GM21825 (cell line): ENCODE measurements around the gene RAB2B.

ENCODE experiments used
- ATAC-seq: cut with Tn5 transposase; IDR thresholded peaks from one replicate; pipeline ENCODE4 v1.9.1; 2021; ENCODE audit warnings: mild to moderate bottlenecking, moderate library complexity; ENCODE audit not compliant: unreplicated experiment

Gene RAB2B

DNA sequence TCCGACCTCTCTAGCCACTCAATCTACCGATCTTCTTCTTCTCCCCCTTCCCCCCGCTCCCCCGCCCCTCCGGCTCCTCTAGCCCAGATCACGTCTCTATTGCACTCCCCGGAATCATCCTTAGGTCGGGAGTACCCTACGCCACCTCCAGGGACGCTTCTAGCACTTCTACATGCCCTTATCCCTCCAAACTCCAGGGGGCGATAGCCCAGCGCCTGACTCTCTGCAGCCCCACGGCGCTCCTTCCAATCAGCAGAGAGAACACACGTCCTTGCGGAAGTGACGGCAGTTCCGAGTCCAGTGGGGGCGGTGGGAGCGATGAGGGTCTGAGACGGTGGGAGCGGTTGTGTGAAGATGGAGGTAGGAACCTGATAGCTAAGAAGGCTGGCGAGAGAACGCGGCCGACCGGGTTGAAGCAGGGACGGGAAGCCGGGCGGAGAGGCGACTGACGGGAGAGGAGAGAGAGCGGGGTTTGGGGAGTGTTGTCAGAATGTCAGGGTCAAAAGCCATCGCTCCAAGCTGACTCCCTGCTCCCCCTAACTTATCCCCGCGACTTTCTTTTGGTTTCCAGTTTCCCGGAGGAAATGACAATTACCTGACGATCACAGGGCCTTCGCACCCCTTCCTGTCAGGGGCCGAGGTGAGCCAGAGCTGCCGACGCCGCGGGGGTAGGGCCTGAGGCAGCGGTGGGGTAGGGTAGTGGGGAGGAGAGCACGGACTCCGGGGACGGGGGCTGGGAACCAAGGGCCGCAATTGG, at the start of gene RAB2B, which contains the start of gene TOX4:
Gene RAB2B, minus strand, starts transcription at position 35 of the 757 bp plus-strand sequence. CDS start 87 bp downstream, outside the sequence.
Gene TOX4, plus strand, starts transcription at position 271 of the 757 bp plus-strand sequence. Its CDS starts 84 bp downstream, at position 355.
- peak; percentile 99 for ATAC-seq

DNA sequence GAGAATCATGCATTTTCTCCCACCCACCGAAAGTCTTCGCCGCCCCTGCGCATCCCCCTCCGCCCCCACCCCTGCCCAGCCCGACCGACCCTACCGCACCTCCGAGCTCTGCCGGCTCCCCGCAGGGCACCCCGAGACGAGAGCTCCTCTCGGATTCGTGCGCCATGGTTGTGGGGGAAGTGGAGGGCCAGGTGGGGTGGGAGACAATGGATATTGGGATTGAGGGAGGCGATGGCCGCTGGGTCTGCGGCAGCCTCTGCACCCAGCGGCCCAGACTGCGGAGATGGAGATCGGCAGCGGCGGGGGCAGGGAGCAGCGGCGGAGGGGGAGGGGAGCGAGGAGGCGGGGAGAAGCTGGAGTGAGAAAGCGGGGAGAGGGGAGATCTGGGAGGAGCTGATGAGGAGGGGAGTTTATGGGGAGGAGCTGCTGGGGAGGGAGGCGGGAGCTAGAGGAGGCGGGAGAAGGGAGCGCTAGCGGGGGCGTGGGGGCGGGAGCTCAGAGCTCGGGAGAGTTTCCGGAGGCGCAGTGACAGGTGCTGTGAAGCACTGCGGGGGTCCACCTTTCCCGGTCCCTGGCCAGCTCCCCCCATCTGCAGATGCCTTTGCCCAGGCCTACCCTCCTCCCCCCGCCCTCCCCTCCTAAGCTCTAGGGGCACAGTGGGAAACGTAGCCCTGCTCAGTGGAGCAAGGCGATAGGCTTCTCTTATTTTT, 49.4 kb upstream of the RAB2B start, which contains the start of gene SALL2:
Gene SALL2, minus strand, starts transcription at position 385 of the 710 bp plus-strand sequence. Its CDS starts 219 bp downstream, at position 166.
- ATAC-seq = peak; percentile 68

DNA sequence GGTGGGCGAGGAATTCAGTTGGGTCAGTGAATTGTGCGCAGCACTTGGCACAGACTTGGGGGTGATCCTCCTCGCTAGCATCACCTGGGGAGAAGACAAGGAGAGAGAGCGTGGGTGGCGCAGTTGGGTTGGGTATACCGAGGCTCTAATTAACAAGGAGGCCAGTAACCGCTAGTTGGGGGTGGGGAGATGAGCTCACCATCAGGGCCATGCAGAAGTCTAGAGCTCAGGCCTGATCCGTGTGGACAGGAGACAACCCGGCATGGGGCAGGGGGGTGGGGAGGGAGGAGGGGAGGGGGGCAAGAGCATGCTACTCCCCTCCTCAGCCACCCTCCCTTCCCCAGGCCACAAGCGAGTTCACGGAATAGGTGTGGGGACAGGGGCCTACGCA, 48.8 kb upstream of the RAB2B start:
- ATAC-seq = no peak

DNA sequence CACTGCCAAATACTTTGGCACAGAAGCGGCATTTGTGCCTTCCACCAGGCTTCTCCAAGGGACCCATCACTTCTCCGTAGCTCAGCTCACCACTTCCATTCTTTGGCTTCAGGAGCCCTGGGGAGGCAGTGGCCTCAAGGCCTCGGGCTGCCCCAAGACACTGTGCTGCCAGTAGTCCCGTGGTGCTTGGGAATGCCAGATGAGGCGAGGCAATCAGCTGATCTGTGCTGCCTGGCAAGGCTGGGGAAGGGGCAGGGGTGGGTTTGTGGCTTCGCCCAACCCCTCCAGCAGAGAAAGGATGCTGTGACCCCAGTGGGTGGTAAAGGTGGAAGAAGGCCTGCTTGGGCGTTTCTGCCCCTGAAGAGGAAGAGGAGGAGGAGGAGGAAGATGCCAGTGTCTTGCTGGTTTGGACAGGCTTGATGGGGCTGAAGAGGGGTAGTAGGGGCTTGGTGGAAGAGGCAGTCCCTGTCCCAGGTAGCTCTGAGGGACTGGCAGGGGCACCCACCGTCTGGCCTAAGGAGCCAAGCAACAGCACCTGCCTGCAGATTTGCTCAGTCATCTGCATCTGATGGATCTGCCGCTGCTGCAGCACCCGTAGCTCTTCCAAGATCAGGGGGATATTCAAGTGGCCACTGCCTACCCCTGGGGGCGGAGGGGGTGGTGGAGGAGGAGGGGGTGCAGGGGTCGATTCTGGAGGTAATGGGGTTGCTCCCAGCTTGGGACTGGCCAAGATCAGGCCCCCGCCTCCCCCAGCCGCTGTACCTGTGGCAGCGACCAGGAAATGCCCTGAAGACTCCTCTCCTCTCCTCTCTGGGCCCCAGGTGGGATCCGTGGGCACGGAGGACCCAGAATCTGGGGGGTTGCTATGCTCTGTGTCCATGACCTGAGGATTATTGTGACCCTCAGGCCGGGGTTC, 48.1 kb upstream of the RAB2B start:
- no peak for ATAC-seq

DNA sequence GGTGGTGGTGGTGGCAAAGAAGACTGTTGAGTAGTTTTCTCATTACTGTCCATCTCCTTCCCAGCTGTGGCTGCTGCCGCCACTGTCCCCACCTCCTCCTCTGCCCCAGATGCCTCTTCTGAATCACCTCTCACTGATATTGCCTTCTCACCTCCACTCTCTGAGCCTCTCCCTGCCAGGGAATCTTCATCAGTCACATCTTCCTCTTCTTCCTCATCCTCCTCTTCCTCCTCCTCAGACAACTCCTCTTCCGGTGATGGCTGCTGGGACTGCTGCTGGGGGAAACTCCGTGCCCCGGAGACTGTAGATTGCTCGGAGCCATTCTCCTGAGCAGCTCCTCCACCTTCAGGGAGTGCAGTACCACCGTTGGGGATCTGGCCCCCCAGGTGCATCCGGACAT, 46.4 kb upstream of the RAB2B start:
- no peak for ATAC-seq

DNA sequence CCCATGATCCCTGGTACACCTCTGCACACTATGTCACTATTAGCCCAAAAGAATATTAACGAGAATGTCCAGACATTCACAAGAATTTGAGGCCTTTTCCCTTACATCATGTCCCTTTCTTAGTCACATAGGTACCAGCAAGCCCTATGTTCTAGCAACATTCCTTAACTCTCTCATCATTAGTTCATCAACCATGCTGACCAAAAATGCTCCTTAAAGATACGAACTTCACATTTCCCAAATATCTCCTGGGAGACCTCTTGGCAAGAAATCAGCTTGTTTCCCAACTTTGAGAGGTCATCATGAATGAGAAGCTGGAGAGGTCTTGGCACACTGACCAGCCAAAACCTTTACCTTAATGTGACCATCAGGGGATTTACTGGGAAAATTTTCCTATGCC, 44.7 kb upstream of the RAB2B start:
- no peak for ATAC-seq

DNA sequence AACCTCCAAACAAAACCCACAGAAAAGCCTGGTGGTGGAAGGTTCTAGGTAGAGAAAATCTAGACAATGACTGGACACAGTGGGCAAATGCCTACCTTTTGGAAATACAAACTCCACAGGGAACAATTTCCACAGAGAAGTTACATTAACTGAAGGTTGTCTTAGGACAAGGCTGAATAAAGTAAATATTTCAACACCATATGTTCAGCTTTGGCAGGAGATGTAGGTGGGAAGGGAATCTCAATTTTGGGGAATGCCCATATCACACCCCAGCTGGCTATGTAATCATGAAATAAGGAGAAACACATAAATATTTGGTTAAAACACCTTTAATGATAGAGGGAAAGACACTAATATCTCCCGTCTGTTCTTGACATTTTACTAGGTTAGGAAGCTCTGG, 44.0 kb upstream of the RAB2B start:
- ATAC-seq = no peak

DNA sequence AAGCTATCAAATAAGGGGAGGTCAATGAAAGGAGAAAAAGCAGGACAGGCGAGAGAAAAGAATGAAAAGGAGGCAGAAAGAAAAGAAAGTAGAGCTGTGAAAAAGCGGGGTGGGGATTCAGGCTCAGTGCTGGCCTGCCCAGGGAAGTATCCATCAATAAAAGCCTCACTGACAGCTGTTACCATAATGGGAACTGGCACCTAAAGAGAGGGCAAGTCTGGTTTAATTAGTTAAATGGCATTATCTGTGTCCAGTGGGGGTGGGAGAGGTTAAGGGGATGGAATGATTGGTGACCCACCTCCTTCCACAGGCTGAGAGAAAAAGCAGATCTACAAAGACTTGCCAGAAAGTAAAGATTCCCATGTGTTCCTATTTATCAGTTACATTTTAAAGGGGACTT, 42.0 kb upstream of the RAB2B start:
- ATAC-seq = no peak

DNA sequence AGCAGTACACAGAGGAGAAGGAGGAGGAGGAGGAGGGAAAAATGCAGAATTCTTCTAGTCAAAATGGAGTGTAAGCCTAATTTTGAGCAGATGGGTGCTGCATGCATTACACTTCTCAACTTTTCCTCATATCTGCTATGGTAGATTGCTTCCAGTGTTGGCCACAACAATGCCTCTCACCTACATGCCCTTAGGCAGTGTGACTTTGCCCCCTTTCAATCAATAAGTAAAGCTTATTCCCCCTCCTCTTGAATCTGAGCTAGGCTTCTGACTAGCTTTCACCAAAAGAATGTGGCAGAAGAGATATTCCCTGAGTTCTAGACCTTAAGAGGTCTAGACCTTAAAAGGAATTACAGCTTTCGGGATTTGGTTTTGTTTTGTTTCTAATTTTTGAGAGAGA, 37.6 kb upstream of the RAB2B start:
- ATAC-seq = no peak

DNA sequence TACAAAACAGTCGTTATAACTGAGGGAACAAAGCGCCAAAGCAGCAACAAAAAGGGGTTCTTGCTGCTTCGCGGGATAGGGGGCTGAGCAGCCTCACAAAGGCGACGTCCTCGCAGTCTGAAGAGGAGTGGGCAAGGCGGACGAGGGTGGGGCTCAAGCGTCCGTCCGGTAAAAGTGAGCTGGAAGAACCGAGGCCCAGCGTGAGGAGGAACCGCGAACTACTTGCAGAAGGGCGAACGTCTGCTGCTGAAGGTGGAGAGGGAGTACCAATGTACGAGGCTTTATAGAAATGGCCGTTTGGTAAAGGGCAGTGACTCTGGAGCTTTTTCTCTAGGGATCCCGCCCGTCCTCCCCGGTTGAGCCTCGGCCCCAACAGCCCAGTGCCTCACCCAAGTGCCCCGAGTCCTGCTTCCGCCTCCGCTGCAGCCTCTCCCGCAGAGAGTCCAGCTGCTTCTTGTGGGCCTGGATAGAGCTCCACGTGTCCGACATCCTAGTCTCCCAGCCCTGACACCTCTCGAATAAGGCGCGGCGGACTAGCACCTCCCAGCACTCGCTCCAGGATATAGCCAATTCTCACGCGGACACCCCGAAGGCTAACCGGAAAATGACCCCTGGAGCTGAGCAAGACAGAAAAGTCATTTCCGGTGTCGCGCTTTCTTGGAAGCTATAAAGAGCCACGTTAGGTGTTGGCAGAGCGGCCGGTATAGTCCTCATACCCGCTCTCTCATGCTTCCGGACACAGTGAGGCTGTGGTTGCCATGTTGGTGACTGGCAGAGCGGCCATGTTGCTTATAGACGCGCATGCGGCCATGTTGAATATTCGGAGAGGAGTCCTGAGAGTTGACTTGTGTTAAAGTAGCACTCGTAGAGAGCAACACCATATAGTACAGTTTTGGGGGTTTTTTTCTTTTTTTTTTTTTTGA, 34.2 kb upstream of the RAB2B start, which contains the start of gene METTL3:
Gene METTL3, minus strand, starts transcription at position 606 of the 923 bp plus-strand sequence. Its CDS starts 117 bp downstream, at position 489.
- peak; percentile 97 for ATAC-seq

DNA sequence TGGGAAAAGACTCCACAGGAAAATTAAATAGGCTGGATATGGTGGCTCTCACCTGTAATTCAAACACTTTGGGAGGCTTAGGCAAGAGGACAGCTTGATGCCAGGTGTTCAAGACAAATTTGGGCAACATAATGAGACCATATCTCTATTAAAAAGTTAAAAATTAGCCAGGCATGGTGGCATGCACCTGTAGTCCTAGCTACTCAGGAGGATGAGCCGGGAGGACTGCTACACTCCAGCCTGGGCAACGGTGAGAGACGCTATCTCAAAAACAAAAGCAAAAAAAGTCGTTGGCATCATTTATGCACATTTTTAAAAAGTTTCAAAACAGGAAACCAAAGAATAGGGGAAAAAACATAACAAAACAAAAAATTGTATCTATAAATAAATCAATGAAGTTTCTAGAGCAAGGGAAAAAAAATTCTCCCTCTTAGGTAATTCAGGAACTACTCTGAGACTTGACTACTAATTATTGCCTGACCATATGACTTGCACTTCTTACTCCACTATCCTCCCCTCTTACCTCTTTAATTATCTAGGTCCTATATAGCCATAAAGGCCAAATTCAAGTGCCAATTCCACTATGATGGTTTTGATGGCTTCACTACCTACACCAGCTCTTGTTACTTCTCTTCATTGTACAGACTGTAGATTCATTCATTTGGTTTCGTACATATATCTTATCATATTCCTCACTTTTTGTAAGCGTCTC, 32.8 kb upstream of the RAB2B start:
- ATAC-seq = no peak

DNA sequence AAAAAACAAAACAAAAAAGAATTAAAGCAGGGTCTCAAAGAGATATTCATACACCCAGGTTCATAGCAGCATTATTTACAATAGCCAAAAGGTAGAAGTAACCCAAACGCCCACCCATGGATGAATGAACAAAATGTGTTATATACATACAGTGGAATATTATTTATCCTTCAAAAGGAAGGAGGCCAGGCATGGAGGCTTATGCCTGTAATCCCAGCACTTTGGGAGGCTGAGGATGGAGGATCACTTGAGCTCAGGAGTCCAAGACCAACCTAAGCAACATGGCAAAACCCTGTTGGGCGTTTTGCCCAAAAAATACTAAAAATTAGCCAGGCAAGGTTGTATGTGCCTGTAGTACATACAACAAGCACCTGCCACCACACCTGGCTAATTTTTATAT, 29.8 kb upstream of the RAB2B start:
- no peak for ATAC-seq

DNA sequence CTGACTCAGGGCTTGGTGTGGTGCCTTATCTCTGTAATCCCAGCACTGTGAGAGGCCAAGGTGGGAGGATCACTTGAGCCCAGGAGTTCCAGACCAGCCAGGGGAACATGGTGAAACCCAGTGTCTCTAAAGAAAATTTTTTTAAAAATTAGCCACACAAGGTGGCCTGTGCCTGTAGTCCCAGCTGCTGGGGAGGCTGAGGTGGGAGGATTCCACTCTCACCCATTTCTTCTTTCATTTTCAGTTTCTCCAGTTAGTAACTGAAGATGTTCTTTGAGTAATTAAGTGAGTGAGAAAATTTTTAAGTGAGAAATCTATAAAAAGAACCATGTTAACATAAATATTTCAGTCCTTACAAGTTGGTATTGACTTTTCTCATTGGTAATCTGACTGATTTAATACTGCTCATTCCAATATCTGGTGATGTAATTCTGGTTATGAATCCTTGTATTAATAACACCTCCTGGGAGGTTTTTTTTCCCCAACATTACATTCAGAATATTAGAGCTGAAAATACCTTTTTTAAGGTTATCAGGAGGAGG, 28.3 kb upstream of the RAB2B start:
- peak; percentile 67 for ATAC-seq

DNA sequence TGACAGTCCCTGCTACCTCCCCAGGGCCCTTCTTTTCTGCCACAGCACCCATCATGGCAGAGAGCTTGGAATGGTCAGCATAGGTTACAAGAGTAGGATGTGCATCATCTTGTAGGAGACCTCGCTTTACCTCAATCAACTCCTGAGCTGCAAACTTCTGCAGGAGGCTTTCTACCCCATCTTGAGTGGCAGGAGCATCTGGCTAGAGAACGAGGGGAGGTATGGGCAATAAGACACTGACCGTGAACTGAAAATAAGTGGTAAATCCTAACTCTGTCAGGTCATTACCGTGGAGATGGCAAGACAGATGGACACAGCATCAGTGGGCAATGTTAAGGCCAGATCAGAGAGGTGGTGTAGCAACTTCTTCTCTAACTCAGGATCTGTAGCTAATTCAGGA, 26.6 kb upstream of the RAB2B start:
- ATAC-seq = no peak

DNA sequence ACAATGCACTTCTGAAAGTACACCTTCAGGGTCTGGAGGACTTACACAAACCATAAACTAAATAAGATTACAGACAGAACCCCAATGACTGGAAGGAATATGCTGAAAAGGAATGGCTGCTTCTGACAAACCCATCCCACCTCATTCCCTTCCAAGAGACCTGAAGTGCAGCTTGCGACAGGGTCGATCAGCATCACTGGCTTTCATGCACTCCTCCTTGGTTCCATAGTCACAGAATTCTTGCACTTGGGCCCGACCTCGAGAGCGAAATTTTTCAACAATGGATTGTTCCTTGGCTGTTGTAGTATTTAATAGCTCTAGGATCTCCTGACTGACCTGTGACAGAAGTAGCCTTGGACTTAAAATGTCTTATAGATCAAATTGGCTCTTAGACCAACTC, 24.8 kb upstream of the RAB2B start:
- no peak for ATAC-seq

DNA sequence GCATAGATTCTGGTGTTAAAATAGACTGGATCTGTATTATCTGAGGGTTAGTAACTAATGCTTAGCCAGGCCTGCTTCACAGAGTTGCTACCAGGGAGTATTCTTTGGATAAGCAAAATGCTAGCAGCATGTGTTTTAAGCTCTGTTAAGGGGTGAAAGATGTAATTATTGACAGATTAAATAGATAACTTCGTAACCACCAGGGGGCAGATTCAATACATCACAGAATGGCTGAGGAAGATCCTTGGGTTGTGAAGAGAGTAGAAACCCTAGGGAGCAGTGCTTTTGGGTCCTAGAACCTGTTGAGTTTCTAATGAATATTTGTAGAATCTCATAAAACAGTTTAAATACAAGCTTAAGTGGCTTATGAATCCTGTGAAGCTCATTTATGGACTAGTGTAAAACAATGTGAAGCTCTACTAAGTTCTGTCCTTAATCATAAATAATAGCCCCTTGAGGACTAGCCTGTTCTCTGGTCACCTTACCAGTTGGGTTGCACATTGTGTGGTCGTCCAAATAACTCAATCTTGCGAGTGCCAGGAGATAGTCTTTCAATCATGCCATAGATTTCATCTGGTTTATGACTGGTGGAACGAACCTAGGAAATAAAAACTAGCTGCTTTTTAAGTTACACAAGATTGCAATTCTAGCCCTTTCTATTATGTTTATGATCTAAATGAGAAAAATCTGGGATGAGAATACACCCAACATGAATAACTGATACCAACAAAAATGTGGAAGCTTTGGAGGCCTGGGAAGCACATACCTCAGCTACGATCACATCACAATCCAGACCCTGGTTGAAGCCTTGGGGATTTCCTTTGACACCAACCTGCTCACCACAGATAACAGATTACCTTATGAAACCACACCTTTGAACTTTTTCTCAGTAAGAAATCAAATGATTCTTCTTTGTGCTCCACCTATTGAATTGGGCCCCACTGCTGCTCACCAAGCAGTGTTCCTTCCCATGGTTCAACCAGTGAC, 22.1 kb upstream of the RAB2B start:
- no peak for ATAC-seq

DNA sequence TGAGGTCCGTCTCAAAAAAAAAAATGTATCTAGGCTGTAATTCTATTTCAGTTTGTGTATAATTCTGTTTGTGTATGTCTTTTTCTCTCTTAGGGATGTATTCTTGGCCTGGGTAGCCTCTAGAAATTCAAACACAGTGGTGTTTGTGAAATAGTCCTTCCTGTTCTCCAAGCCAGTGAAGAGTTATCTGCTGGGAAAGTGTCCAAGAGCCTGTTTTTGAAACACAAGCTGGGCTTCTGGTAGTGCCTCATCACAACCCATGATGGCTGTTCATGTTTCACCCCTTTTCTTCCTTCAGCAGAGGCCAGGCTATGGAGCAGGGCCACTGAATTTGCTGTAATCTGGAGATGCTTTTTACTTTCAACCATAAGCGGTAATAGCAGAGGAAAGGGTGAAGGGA, 19.7 kb upstream of the RAB2B start:
- no peak for ATAC-seq
